BE2C (cell line): Measurements from ENCODE around the gene SCN2A.

ENCODE experiments used
- DNase-seq: peaks from one replicate; pipeline ENCODE4 v3.0.0-alpha.2; 2020
- H3K27me3 ChIP-seq: fragments of 250-450 bp; sonication (Bioruptor Pico); 2 replicates; pipeline ENCODE4 v1.5.1; 2020; ENCODE audit warnings: mild to moderate bottlenecking
- H3K36me3 ChIP-seq: fragments of 250-450 bp; sonication (Bioruptor Pico); 2 replicates; pipeline ENCODE4 v1.5.1; 2020; ENCODE audit warnings: mild to moderate bottlenecking
- H3K4me1 ChIP-seq: fragments of 250-450 bp; sonication (Bioruptor Pico); 2 replicates; pipeline ENCODE4 v1.5.1; 2020
- H3K4me3 ChIP-seq: 2 replicates; pipeline ENCODE4 v1.5.1; 2011; ENCODE audit warnings: low read depth, low read length
- H3K9me3 ChIP-seq: fragments of 250-450 bp; sonication (Bioruptor Pico); 2 replicates; pipeline ENCODE4 v1.5.1; 2020
- CTCF ChIP-seq: IDR thresholded peaks from 2 replicates; pipeline ENCODE4 v1.5.1; 2012; ENCODE audit warnings: mild to moderate bottlenecking, low read depth, low read length

Gene SCN2A

DNA sequence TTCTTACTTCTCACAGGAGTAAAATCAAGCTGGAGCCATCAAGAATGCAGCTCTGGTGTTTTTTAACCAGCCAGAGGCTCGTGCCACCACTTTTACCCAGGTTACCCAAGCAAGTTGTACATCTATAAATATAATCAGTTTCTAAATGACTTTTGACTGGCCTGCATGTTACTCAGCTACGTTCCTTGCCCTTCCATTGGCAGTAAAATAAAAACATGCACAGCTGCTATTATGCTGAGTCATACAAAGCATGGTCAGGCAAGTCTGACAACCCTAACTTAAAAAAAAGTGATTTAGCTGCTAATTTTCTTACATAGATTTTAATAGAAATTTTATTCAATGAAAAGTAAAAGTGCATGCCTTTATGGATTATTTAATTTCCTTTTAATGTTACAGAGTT, 118.5 kb downstream of the SCN2A start:
- no peaks in the 10 kb centered on the region for H3K4me1 ChIP-seq
- TF ChIP-seq CTCF: no peak
- DNase-seq: no peak

GRCh38 chr2:165361514-165361913, 122.3 kb downstream of the SCN2A start:
- TF ChIP-seq CTCF: no peak
- Histone ChIP-seq H3K4me1 (no peaks in the 10 kb centered on the region), H3K27me3 (no peaks in the 10 kb centered on the region)

More for the DNA sequence above, 118.5 kb downstream of the SCN2A start:
- Histone ChIP-seq H3K9me3 (no peaks in the 10 kb centered on the region), H3K4me3 (no peak overlapping the region), H3K36me3 (no peaks in the 10 kb centered on the region), H3K27me3 (no peaks in the 10 kb centered on the region)

GRCh38 chr2:165369131-165369897, 130.1 kb downstream of the SCN2A start:
- no peak for TF ChIP-seq CTCF
- Histone ChIP-seq H3K4me3 (no peak overlapping the region), H3K4me1 (no peaks in the 10 kb centered on the region), H3K36me3 (no peaks in the 10 kb centered on the region), H3K27me3 (no peaks in the 10 kb centered on the region), H3K9me3 (no peaks in the 10 kb centered on the region)
- no peak for DNase-seq

More at GRCh38 chr2:165361514-165361913, 122.3 kb downstream of the SCN2A start:
- Histone ChIP-seq H3K36me3 (no peaks in the 10 kb centered on the region), H3K9me3 (no peaks in the 10 kb centered on the region), H3K4me3 (no peak overlapping the region)
- DNase-seq: no peak

GRCh38 chr2:165369898-165370296, 130.7 kb downstream of the SCN2A start:
- no peaks in the 10 kb centered on the region for H3K4me1 ChIP-seq
- no peaks in the 10 kb centered on the region for H3K9me3 ChIP-seq
- DNase-seq: no peak
- no peaks in the 10 kb centered on the region for H3K36me3 ChIP-seq
- no peak overlapping the region for H3K4me3 ChIP-seq
- TF ChIP-seq CTCF: no peak
- H3K27me3 ChIP-seq: no peaks in the 10 kb centered on the region

DNA sequence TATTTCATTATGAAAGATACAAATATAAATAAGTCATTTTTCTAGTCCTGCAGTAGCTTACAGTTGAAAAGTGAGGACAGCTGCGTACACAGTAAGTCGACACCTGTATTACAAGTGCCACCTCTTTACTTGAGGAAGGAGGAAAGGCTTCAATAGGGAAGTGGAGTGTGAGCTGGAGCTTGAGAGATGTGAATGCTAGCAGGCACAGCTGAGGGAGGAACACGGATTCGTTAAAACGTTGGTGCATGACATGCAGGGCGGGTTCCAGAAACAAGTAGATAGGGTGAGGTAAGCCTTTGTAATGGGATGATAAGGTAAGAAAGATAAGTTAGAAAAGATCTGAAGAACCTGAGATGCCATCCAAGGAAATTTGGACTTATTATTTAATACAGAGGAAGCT, 132.1 kb downstream of the SCN2A start:
- Histone ChIP-seq H3K27me3 (no peaks in the 10 kb centered on the region), H3K4me3 (no peak overlapping the region), H3K36me3 (no peaks in the 10 kb centered on the region), H3K9me3 (no peaks in the 10 kb centered on the region), H3K4me1 (no peaks in the 10 kb centered on the region)
- TF ChIP-seq CTCF: no peak
- DNase-seq: no peak

- Histone ChIP-seq H3K9me3 (no peaks in the 10 kb centered on the region), H3K4me3 (no peak overlapping the region), H3K4me1 (no peaks in the 10 kb centered on the region), H3K36me3 (no peaks in the 10 kb centered on the region), H3K27me3 (no peaks in the 10 kb centered on the region)
- TF ChIP-seq CTCF: no peak
- no peak for DNase-seq
Observed at GRCh38 chr2:165373278-165374010, 134.2 kb downstream of the SCN2A start.
